IPS DF 19.7 (cell line): Measurements from ENCODE around the gene SF3A1.

Experiments used
- DNase-seq: peaks from one replicate; pipeline ENCODE4 v3.0.0-alpha.2; 2013; ENCODE audit warnings: low read depth, low spot score

The SF3A1 gene

GRCh38 chr22:30287648-30288418 lies 68.9 kb downstream of the SF3A1 start:
- peak; percentile 69 for DNase-seq

- DNase-seq, result no peak
These were observed 69.7 kb downstream of the SF3A1 start for GRCh38 chr22:30286813-30287647.

GRCh38 chr22:30286331-30286730 lies 70.4 kb downstream of the SF3A1 start:
- no peak for DNase-seq

- no peak for DNase-seq
These were observed 70.9 kb downstream of the SF3A1 start for GRCh38 chr22:30285846-30286200.

GRCh38 chr22:30285176-30285845 lies 71.4 kb downstream of the SF3A1 start:
- DNase-seq, result no peak

- no peak for DNase-seq
These were observed 72.0 kb downstream of the SF3A1 start for GRCh38 chr22:30284666-30285065.

- DNase-seq, result no peak
These were observed 72.5 kb downstream of the SF3A1 start for GRCh38 chr22:30284172-30284571.

GRCh38 chr22:30283342-30283741 lies 73.4 kb downstream of the SF3A1 start:
- DNase-seq, result no peak

- DNase-seq, result no peak
These were observed 74.1 kb downstream of the SF3A1 start for GRCh38 chr22:30282616-30283046.
